Left cardiac atrium (tissue), 4 donors: ENCODE results near the gene CSMD2. TPM values are rescaled to one million over a fixed set of nuclear protein-coding genes. Genes with fewer than 3 reads are reported as not detected.
A peak's percentile ranks its signal among the peaks of the same experiment; 100 is the strongest.

ENCODE experiments used
- ATAC-seq, 2 donors: fragments of 200-7000 bp; cut with Tn5 transposase; one replicate each; pipeline ENCODE4 v1.9.1; 2020; ENCODE audit warnings: mild to moderate bottlenecking in 2 of 2, moderate library complexity in 2 of 2
- DNase-seq: peaks from one replicate; pipeline ENCODE4 v3.0.0-alpha.2; 2020
- intact Hi-C, 2 donors: fragments of 100-400 bp; cut with DNase I; formaldehyde crosslinking; loops; one replicate each; pipeline versions ENCODE4 v1.14.1 to v1.15.1; 2022 to 2023
- total RNA-seq, 2 donors: library from RNA; stranded (reverse); fragmentation: NEBNext Ultra II Directional; extraction: Animal tissue kit (Norgen Biotek cat#: 25700); gene quantifications; one replicate each; pipeline ENCODE4 v1.2.1, GENCODE V29; 2021
- donor health status: DM: no; HTN: yes; CAD: no.
- donor health status: DM: no; HTN: yes; CAD: no; lungs with severe emphysema.
- donor health status: DM: yes; HTN: yes; CAD: no.
- donor health status: Dilated cardiomyopathy.

The CSMD2 gene
- total RNA-seq, 2 donors from 2014 or later, result 0.29 to 0.58 TPM

DNA sequence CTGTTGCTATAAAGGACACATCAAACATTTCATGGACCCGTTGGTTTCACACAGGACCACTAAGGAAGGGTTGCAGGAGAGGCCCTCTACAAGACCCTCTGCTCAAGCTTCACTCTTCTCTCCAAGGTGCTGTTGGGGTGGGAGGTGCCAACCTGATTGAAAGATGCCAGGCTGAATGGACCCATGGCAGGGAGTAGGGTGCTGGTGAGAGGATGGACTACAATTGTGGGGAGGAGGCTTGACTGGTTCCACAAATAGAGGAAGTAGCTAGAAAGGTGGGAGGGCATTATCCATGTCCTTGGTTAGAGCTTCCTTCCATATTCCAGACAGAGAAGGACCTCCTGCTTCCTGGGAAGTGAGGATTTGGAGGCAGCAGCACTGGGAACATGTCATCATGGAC lies 468.7 kb downstream of the CSMD2 start:
- intact Hi-C loops, result no loop called here
- no peak for DNase-seq
- ATAC-seq, result no peak

DNA sequence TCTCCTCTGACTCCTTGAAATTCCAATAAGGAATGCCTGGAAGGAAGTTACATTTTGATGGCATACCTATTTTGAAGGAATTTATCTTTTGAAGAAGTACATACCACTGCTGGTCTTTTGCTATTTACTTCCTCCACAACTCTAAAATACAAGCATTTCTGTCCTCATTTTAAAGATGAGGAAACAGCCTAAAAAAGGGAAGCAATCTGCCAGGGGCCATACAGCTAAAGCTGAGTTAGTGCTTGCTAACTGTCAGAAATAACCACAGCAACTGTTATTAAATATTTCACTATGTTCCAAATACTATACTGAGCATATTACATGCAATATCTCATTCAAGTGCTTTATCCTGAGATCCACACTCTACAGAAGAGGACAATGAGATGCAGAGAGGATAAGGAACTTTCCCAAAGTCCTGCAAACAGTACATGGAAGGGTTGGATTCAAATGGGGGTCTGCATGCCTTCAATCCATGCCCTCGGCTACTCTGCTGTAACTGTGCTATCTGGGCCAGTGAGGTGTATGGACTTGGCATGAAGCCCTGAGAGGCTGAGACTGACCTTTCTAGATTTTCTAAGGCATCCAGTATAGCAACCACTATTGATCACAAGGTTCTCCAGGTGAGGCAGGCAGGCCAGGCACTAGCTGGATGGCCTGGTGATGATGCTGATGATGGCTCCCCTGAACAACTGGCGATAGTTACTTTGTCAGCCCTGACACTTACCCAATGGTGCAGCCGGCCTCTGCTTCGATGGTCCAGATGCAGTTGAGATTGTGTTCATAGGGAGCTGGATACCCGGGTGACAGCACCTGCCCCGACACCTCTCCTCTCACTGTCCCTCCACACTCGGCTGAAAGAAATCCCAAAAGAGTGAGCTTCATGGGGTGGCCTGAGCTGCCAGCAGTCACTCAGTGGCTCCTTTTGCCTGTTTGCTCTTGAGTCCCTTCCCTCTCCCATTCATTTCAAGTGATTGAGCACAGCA lies 472.5 kb downstream of the CSMD2 start:
- intact Hi-C loops, result no loop called here
- DNase-seq (no peak), ATAC-seq (no peak)

- no peak for ATAC-seq
- no peak for DNase-seq
- intact Hi-C loops, result no loop called here
Measured at GRCh38 chr1:33687000-33687399, 478.0 kb downstream of the CSMD2 start.

GRCh38 chr1:33686551-33686950 lies 478.5 kb downstream of the CSMD2 start:
- DNase-seq (no peak), ATAC-seq (no peak)
- intact Hi-C loops, result no loop called here

DNA sequence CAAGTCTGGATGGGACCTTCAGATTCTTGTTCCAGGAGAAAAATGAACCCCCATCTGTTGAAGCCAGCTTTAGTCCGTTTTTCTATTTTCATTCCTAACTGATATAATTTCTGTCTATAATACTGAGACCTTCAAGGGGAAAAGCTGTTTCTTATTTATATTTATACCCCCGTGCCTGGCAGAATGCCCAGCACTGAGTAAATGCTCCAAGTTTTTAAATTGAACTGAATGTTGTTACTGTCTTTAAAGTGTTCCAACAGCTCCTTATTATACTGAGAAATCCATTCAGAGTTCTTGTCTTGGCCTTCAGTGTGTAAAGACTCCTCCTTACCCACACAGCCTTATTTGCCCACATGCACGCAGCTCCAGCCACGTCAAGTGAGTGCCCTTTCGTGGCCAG lies 479.8 kb downstream of the CSMD2 start:
- no peak for DNase-seq
- ATAC-seq, result no peak
- intact Hi-C loops, result no loop called here

DNA sequence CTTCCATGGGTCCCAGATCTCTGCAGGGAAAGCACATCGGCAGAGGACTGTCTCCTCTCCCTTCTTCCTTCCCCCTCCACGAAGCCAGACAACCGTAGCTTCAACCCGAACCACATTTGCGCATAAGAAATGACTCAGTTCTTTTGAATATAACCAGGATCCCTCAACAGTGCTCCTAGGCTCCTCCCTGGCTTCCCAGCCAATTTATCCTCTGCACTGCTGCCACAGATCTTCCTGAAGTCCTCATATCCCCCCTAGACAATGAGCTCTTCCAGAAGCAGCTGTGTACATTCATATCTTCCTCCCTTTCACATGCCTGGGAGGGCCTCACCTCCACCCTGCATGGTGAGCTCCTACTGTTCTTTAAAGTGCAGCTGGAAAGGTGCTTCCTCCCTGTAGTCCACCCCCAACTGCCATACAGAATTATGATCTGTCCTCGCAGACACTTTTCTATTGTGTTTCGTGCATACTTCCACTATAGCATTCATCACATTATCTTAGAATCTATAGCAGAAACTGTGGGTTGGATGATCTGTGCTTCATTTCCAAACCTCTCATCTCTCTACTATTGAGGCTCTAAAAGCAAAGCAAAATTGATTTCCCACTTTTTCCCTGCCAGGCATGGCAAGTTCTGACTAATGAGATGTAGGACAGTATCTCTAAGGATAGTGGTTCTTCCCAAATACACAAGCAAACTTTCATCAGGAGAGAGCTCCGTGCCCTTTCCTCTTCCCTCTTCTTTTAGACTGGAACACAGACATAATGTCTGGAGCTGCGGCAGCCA lies 480.4 kb downstream of the CSMD2 start:
- intact Hi-C loops, result no loop called here
- no peak for ATAC-seq
- no peak for DNase-seq

- ATAC-seq, result peak; percentile 50 to 57
- DNase-seq, result no peak
- intact Hi-C loops, result no loop called here
Measured at GRCh38 chr1:33683913-33684312, 481.1 kb downstream of the CSMD2 start.

DNA sequence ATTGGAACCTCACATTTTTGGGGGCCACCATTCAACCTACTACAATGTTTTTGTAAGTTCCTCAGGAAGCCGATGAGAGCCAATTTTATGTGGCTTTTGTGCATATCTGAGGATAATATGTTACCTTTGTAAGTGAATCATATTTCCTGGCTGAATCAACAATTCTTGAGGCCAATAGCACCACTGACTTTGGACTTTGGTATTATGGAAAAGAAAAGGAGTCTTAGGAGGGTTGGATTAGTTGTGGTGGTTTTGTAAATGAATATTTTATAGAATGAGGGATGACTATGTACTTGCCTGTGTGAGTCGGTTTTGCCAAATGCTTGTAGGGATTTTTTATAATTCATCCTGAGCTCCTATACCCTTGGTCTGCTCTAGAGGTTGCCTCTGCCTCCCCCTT lies 482.7 kb downstream of the CSMD2 start:
- no peak for DNase-seq
- ATAC-seq, result no peak
- intact Hi-C loops, result no loop called here

- ATAC-seq (no peak), DNase-seq (no peak)
- intact Hi-C loops, result no loop called here
Measured at GRCh38 chr1:33680281-33680840, 484.7 kb downstream of the CSMD2 start.

GRCh38 chr1:33670567-33670966 lies 494.5 kb downstream of the CSMD2 start:
- ATAC-seq (peak; percentile 43 to 47), DNase-seq (no peak)
- intact Hi-C loops, result no loop called here

DNA sequence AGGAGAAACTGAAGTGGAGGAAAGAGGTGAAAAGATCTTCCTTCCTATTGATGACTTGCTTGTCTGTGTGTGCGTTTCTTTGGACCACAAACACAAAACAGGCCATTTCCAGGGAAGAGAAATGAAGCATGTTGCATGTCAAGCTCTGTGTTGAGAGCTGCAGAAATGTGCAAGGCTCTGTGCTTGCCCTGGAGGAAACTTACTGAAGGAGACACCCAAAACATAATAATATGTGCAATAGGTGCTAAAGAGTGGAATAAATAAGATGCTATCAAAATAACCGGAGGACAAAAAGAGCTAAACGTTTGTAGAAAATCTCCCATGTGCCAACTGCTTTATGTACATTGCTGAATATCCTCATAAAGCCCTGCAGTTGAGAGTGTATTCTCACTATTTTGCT lies 496.3 kb downstream of the CSMD2 start:
- intact Hi-C loops, result no loop called here
- ATAC-seq (no peak), DNase-seq (no peak)

- no peak for DNase-seq
- intact Hi-C loops, result no loop called here
- peak; percentile 49 to 55 for ATAC-seq
Measured at GRCh38 chr1:33667386-33668282, 497.4 kb downstream of the CSMD2 start.

DNA sequence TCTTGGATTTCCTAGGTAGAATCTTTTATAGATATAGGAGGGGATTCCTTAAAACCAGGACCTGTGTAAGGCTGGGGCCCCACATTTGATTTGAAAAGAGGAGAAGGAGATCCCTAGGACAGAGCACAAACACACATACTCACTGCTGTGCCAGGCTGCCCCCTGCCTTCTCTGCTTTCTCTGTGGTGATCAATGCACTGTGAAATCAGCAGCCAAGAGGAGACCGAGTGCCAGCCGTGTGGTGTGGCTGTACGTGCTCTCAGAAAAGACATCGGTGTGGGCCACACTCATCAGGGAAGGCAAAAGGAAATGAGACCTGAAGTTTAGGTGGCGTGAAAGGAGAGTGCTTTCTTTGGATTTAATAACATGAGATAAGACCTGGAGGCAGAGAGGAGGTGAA lies 498.4 kb downstream of the CSMD2 start:
- DNase-seq, result no peak
- no peak for ATAC-seq
- intact Hi-C loops, result no loop called here

GRCh38 chr1:33661811-33662454 lies 503.1 kb downstream of the CSMD2 start:
- intact Hi-C loops, result no loop called here
- ATAC-seq (no peak), DNase-seq (no peak)

- DNase-seq (no peak), ATAC-seq (no peak)
- intact Hi-C loops, result no loop called here
Measured at GRCh38 chr1:33660956-33661355, 504.1 kb downstream of the CSMD2 start.

GRCh38 chr1:33660244-33660643 lies 504.8 kb downstream of the CSMD2 start:
- no peak for DNase-seq
- ATAC-seq, result no peak
- intact Hi-C loops, result no loop called here

DNA sequence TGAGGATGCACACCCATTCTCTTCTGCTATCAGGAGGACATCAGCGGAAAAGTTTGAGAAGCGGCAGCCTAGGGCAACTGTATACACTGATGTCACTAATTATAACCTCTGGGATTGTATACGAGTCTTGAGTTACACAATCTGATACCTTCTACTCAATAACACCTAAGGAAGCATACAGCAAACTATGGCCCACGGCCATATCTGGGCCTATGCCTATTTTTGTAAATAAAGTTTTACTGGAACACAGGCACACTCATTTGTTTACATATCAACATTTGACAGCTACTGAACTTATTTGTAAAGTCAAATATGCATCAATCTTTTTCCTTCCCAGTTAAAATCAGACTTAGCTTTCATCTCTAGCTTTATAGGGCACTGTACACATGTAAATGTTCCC lies 505.4 kb downstream of the CSMD2 start:
- DNase-seq, result no peak
- intact Hi-C loops, result no loop called here
- ATAC-seq, result no peak

DNA sequence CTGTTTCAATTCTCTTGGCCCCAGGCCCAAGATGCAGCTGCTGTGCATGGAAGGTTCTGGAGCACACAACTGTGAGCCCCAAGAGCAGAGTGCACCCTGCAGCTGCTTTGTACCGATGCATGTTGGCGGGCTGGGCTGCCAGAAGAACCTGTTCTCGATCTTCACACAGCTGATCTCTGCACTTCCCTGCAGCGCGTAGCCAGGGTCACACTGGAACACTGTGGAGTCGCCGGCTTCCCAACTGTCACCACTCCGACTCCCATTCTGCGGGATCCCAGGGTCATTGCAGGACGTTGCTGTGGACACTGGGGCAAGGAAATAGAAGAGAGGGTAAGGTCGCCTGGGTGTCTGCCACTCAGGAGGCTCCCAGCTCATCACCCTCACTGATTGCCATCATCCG lies 507.2 kb downstream of the CSMD2 start:
- ATAC-seq (no peak), DNase-seq (no peak)
- intact Hi-C loops, result no loop called here
